HG02852 (cell line): ENCODE measurements around the gene TMEM134.

ENCODE experiments used
- ATAC-seq: cut with Tn5 transposase; IDR thresholded peaks from one replicate; pipeline ENCODE4 v1.9.1; 2021; ENCODE audit warnings: mild to moderate bottlenecking, moderate library complexity; ENCODE audit not compliant: unreplicated experiment

The TMEM134 gene

GRCh38 chr11:67440229-67441097, 28.6 kb downstream of the TMEM134 start:
- ATAC-seq, result no peak

DNA sequence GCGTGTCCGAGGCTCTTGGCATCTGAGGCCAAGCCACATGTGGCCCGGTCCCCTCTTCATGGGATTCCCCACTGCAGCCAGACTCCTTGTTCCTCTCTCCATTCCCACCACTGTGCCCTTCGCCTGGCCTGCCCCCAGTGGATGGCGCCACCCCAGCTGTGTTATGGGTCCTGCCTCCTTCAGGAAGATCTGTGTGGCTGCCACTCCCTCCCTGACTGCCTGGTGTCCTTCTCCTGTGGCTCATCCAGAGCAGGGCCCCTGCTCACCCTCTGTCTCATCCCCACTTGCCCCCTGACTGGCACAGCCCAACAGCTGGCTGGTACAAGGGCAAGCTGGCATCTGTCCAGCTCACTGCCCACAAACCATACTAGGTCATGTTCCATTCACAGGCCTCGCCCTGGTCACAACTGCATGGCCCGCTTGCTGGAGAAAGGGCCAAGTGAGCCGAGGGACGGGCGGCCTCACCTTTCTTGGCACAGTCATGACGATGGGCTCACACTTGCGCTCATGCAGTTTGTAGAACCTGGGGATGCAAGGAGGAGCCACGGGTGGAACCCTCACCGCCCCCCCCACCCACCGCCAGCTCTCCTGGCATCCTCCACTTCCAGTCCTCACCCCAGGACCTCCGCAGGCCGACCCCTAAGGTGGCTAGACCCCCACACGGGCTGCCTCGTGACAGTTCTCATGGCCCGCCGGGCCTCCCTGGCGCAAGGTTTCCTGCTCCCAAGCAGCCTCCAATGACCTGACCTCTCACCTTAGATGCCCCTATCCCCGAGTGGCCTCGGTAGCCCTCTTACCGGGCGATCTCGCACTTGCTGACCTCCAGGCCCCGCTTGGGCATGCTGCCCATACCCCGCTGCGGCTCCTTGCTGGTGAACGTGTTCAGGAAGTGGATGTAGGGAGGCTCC, 29.5 kb downstream of the TMEM134 start:
- no peak for ATAC-seq

GRCh38 chr11:67438158-67438902, 30.7 kb downstream of the TMEM134 start:
- no peak for ATAC-seq

DNA sequence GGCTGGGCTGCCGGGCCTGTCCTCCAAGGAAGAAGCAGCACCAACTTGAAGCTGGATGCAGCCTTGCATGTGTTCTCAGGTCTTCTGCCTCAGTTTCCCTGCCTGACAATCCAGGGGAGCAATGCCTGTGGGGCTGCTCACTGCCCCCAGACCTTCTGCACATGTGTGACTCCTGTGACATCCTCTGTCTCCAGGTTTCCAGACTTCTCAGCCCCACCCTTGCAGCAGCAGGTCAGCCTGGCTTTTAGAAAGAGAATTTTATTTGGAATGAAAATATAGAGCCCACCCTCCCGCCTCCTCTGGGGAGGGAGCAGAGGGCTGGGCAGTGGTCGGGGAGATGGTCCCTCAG, 31.3 kb downstream of the TMEM134 start:
- no peak for ATAC-seq

DNA sequence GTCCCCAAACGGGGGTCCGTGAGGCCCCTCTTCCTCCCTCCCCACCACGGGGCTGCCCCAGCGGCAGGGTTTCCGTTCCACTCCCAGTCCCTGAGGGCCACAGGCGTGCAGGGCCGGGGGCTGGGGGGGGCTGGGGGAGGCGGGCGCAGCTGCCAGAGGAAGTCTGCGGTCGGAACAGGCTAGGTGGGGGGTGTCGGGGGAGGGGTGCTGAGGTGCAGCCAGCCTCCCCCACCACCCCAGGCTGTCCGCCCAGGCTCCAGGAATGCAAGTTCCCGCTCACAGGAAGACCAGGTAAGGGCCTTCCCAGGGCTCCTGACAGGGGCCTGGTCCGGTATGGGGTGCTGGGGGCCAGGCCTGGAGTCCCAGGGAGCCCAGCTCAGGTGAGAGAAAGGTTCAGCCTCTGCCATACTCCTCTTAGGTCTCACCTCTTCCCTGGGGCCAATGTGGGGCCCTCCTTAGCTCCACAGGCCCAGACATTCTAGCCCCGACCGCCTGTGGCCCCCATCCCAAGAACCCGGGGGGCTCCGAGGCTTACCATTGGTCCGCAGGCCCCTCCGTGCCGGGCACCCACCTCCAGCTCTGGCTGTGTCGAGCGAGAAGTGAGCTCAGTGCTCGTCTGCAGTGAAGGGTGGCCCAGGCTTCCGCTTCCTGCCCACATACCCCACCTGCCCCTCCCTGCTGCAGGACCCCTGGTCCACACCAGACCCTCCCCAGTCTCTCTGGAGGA, 31.8 kb downstream of the TMEM134 start, which contains the start of gene PTPRCAP:
PTPRCAP (minus strand) TSS at position 601 of the 727 bp plus-strand sequence; CDS start at position 538, 63 bp downstream.
- peak; percentile 40 for ATAC-seq

DNA sequence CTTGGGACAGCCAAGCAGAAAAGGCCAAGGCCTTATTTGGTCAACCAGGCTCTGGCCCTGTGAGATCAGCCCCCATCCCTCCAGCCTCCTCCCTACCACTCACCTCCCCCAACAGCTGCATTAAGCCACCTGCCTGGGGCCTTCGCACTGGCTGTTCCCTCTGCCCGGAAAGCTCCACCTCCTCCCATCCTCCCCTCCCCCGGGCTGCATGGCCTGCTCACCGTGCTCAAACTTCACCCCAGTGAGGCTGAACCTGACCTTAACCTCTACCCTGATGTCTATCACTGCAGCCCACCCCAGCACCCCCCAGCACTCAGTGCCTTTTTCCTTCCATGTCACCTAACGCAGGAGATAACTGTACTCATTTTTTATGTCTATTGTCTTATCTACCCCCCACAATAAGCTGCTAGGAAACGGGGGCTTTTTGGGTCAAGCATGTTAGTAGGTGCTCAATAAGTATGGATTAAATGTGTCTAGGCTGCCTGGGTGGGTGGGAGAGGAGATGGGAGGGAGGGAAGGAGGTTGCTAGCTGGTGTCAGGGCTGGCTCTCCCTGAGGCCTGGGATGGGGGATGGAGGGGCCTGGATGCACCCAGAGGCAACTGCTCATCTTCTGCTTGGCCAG, 32.5 kb downstream of the TMEM134 start:
- no peak for ATAC-seq

GRCh38 chr11:67435727-67436458, 33.2 kb downstream of the TMEM134 start:
- ATAC-seq, result no peak

- no peak for ATAC-seq
These were observed 33.9 kb downstream of the TMEM134 start for GRCh38 chr11:67435031-67435726.

- ATAC-seq, result no peak
These were observed 34.6 kb downstream of the TMEM134 start for GRCh38 chr11:67434395-67434881.

- no peak for ATAC-seq
These were observed 35.3 kb downstream of the TMEM134 start for GRCh38 chr11:67433536-67434394.

GRCh38 chr11:67432655-67433349, 36.2 kb downstream of the TMEM134 start:
- no peak for ATAC-seq

DNA sequence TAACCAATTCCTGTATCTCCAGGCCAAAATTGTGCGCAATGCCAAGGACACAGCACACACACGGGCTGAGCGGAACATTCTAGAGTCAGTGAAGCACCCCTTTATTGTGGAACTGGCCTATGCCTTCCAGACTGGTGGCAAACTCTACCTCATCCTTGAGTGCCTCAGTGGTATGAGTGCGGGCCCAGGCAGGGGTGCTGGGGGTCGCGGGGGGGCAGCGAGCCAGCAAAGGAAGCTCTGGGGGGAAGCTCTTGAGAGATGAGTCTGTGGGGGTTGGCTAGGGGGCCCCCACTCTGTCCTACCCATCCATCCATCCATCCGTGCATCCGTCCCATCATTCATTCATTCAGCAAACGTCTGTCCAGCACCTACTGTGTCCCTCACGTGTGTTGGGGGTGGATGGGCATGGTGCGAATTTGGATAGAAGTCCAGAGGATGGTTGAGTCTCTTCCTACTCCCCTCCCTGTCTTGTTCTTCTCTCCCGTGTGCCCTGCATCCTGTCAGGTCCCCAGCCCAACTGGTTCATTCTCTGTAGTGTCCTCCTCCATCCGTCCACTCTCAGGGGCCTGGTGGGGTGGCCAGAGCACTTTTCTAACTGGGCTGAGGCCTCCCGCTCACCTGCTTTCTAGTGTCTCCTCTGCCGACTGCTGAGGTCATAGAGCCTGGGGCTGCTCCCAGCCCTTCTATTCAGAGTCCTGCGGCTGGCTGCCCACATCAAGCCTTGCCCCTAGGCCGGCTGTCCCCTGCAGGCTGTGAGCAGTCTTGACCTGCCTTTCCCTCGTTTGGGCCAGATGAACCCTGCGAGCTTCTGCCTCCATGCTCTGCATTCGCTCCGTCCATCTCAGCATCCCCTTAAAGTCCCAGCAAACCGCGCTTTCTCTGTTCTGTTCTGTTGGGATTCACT, 37.5 kb downstream of the TMEM134 start:
- ATAC-seq, result no peak

GRCh38 chr11:67429722-67430121, 39.3 kb downstream of the TMEM134 start:
- ATAC-seq, result no peak

DNA sequence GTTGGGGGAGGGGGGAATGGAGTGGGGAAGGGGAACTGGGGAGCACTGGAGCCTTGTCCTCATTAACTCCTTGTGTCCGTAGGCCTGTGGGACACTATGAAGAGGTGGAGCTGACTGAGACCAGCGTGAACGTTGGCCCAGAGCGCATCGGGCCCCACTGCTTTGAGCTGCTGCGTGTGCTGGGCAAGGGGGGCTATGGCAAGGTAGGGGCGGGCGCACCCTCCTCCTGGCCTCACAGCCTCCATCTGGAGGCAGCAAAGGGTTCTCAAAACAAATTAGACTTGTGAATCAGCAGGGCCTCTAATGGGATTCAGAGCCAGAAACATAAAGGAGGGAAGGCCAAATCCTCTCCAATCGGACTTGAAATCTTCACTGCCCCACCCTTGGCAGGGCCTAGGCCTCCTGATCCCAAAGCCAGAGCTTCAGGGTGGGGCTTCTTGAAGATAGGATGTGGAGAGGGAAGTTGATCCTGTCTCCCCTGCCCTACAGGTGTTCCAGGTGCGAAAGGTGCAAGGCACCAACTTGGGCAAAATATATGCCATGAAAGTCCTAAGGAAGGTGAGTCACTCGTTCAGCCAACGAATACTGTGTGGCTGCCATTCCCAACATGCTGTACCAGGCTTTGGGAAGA, 39.9 kb downstream of the TMEM134 start:
- ATAC-seq, result no peak
